Hindlimb muscle (tissue), 1 donor: ENCODE measurements around the gene DNAJC5. TPM values are rescaled to one million over a fixed set of nuclear protein-coding genes. Genes with fewer than 3 reads are reported as not detected.
A peak's percentile ranks its signal among the peaks of the same experiment; 100 is the strongest.

Experiments
- DNase-seq: peaks from one replicate; pipeline ENCODE4 v3.0.0-alpha.2; 2013
- polyA plus RNA-seq: library from polyadenylated mRNA; unstranded; fragments of 120-200 nt; gene quantifications from one replicate; pipeline ENCODE4 v1.2.1, GENCODE V29; 2013; ENCODE audit not compliant: insufficient read length

The DNAJC5 gene
- polyA plus RNA-seq, 1 donor, result 33.3 TPM

DNA sequence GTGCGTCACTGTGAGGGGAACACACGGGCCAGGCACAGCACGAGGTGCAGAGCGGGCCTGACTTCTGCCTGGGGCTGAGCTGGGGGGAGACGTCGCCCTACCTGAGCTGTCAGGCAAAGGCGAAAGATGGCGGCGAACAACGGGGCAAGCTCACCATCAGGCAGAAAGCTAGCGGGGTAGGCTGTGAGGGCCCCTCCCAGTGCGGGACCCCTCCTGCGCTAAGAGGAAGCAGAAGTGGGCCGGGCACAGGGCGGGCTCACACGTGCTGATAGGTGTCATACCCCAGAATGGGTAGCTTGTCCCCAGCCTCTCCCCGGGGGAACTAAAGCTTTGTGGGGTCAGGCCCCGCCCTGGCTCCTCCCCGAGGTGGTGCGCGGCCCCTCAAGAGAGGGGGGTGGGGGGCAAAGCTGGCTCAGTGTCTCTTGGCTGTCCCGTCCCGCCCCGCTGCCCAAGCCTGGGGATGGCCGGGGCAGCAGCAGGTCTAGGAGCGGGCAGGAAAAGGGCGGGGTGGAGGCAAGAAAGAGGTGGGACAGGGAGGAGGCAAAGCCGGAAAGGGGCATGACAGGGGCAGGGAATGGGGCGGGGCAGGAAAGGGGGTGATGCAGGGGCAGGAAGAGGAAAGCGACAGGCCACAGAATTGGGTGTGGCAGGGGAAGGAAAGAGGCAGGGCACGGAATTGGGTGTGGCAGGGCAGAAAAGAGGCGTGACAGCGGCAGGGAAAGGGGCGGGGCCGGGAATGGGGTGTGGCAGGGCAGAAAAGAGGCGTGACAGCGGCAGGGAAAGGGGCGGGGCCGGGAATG is 46.6 kb downstream of the DNAJC5 start:
- no peak for DNase-seq

GRCh38 chr20:63942250-63942951 is 47.5 kb downstream of the DNAJC5 start:
- DNase-seq, result peak; percentile 74

DNA sequence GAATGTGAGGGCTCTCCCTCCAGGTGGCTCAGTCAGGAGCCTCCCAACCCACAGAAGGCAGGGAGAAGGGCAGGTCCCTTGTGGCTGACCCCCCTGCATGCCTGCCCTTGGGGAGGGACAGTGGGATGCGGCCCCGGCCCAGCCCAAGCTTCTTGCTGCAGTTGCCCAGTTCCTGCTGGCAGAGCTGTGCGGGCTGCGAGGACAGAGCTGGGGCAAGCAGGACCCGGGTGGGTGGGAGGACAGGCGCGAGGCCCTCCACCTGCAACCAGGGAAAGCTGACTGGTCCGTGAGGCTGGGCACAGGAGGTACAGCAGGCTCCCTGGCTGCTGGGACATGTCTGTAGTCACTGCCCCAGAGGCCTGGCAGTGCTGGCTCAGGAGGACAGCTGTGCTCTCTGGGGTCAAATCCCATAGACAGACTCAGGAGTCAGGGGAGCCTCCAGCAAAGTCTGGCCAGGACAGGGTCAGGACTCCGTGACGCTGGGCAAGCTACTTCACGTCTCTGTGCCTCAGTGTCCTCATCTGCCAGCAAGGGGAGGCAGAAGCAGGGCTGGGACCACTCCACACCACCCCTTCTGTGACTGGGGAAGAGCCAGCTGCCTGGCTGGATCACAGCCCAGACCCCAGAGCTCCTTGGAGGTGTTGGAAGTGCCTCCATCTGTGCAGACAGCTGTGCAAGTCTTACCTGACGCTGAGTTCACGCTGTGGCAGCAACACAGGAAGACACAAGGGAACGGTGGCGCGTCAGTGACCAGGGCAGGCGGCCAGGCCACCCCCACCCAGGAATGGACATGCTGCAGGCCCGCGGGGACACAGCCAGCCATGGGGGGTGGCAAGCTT is 48.3 kb downstream of the DNAJC5 start:
- DNase-seq, result no peak

GRCh38 chr20:63943808-63944077 is 48.8 kb downstream of the DNAJC5 start:
- DNase-seq, result no peak

GRCh38 chr20:63944078-63944941 is 49.4 kb downstream of the DNAJC5 start:
- no peak for DNase-seq

- DNase-seq, result no peak
Observed at GRCh38 chr20:63945031-63945658, 50.2 kb downstream of the DNAJC5 start.

- no peak for DNase-seq
Observed at GRCh38 chr20:63945921-63946920, 51.3 kb downstream of the DNAJC5 start.

- no peak for DNase-seq
Observed at GRCh38 chr20:63946986-63947637, 52.2 kb downstream of the DNAJC5 start.

- DNase-seq, result no peak
Observed at GRCh38 chr20:63947638-63948456, 52.9 kb downstream of the DNAJC5 start.

DNA sequence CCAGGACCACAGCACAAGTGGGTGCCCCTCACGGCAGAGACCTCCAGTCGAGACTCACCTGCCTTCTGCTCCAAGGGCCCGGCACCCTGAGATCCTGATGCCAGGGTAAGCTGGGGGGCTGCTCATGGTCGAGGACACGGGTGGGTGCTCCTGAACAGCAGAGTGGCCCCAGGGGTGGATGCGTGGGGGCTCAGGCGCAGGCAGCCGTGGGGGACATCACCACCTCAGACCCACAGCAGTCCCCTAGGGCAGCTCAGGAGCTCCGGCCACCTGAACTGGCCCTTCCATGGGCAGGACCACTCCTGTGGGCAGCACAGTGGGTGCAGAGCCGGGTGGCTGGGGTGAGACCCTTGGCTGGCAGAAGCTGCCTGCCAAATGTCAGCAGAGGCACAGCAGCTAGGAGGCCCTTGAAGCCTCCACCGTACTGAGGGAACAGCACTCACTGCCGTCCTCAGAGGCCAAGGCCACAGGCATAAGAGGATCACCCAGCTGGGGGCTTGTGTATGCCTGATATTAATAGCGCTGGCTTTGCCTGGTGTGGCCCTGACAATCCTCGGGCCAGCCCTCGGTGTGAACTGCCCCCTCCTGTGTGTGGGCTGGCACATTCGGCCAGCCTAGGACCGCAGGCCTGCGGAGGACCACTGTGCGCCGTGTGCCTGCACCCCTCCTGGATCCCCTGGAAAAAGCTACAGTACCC is 55.9 kb downstream of the DNAJC5 start:
- no peak for DNase-seq

GRCh38 chr20:63951398-63952209 is 56.7 kb downstream of the DNAJC5 start:
- no peak for DNase-seq

GRCh38 chr20:63952210-63952535 is 57.2 kb downstream of the DNAJC5 start:
- DNase-seq, result no peak

DNA sequence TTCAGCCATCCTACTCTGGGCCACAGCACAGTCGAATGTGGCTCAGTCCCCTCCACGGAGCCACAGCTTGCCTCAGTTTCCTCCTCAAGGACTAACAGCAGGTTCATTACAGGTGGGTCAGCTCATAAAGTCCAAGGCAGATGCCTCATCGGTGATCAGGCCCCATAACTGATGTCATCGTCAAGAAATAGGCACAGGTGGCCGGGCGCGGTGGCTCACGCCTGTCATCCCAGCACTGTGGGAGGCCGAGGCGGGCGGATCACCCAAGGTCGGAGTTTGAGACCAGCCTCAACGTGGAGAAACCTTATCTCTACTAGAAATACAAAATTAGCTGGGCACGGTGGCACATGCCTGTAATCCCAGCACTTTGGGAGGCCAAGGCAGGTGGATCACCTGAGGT is 57.8 kb downstream of the DNAJC5 start:
- no peak for DNase-seq

DNA sequence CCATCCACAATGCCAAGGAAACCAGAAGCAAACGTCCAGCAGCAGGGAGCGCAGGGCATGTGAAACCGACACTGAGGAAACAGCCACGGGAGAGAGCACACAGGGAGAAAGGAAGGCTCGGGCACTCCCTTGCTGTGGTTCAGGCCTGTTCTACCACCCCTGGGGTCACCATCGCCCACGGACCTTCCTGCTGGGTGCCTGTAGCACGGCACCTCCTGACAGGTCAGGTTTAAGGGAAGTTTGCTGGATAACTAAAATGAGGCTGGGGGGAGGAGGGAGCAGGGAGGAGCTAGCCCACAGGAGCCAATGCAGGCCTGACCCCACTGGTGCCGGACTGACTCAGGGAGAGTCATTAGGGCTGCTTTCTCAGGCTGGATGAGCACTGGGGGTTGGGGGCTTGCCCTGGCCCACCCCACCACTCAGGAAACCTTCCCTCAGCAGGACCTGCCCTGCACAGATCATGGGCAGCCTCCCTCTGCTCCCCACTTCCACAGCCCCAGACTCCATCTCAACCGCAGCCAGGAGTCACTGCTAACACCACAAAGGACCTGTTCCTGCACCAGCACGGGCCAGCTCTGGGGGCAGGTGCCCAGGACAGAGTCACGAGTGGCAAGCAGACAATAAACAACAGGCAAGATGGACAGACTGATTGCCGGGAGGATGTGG is 59.0 kb downstream of the DNAJC5 start:
- no peak for DNase-seq

GRCh38 chr20:63955281-63955826 is 60.4 kb downstream of the DNAJC5 start:
- DNase-seq, result no peak

- DNase-seq, result peak; percentile 93
Observed at GRCh38 chr20:63955827-63956663, 61.1 kb downstream of the DNAJC5 start, which contains the start of gene UCKL1. Gene UCKL1 (minus strand): TSS chr20:63956416. CDS start chr20:63956372, 44 bp downstream.
